ENCODE data around the gene SLAMF9.
A peak's percentile ranks its signal among the peaks of the same experiment; 100 is the strongest.
"Not testable (repeated sequence)": the region's sequence is repeated elsewhere in the genome, so short reads cannot be mapped to it uniquely, and the experiment has no call there.

Gene SLAMF9

DNA sequence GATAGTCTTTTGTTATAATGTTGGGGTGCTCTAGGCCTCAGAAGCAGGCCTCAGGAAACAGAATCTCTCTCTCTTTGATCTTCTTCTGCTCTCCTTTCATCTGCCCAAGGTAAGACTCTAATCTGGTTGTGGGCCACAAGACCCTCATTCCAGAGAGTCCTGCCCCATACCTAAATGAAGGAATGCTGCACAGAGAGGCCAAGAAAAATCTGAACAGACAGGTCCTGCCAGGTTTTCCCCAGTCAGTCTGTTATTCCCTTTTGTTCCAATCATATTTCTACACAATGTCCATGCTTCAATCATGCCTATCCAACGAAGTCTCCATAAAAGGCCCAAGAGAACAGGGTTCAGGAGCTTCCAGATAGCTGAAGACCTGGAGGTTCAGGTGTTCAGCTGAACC is 47.1 kb downstream of the SLAMF9 start:
- DNase-seq (ENCODE audit: low spot score in 2 of 2) = no peak
- peak overlapping the region; percentile 60 for H3K27ac Mint-ChIP-seq
- peaks cover 20% of the 10 kb centered on the region for H3K4me1 Mint-ChIP-seq
- no peak overlapping the region for H3K4me3 Mint-ChIP-seq
- no peaks in the 10 kb centered on the region for H3K9me3 Mint-ChIP-seq
- no peaks in the 10 kb centered on the region for H3K36me3 Mint-ChIP-seq
- no peaks in the 10 kb centered on the region for H3K27me3 Mint-ChIP-seq
- ATAC-seq (ENCODE audit: low read depth) = no peak

DNA sequence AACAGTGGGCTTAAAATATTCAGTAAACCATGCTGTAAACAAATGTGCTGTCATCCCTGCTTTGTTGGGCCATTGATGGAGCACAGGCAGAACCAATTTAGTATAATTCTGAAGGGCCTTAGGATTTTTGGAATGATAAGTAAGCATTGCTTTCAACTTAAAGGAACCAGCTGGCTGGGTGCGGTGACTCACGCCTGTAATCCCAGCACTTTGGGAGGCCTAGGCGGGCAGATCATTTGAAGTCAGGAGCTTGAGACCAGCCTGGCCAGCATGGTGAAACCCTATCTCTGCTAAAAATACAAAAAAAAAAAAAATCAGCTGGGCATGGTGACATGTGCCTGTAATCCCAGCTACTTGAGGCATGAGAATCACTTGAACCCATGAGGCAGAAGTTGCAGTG is 50.0 kb downstream of the SLAMF9 start:
- H3K4me3 Mint-ChIP-seq; H3K9me3 Mint-ChIP-seq; H3K27me3 Mint-ChIP-seq; H3K27ac Mint-ChIP-seq; H3K4me1 Mint-ChIP-seq; ATAC-seq (ENCODE audit: low read depth); DNase-seq (ENCODE audit: low spot score in 2 of 2); H3K36me3 Mint-ChIP-seq: not testable (repeated sequence)

DNA sequence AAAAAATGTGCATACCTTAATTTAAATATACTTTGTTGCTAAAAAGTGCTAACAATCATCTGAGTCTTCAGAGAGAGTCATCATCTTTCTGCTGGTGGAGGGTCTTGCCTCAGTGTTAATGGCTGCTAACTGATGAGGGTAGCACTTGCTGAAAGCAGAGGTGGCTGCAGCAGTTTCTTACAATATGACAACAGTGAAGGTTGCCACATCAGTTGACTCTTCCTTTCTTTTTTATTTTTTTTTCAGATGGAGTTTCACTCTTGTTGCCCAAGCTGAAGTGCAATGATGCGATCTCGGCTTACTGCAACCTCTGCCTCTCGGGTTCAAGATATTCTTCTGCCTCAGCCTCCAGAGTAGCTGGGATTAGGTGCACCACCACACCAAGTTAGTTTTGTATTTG is 51.5 kb downstream of the SLAMF9 start:
- ATAC-seq (ENCODE audit: low read depth) (no peak), DNase-seq (ENCODE audit: low spot score in 2 of 2) (no peak)
- no peaks in the 10 kb centered on the region for H3K9me3 Mint-ChIP-seq
- no peaks in the 10 kb centered on the region for H3K27me3 Mint-ChIP-seq
- peaks cover 11% of the 10 kb centered on the region for H3K4me1 Mint-ChIP-seq
- H3K4me3 Mint-ChIP-seq = no peak overlapping the region
- no peaks in the 10 kb centered on the region for H3K36me3 Mint-ChIP-seq
- H3K27ac Mint-ChIP-seq = no peak overlapping the region

Measured in memory B cell (primary cell).